ENCODE measurements around the gene MDM2.

MDM2 gene

DNA sequence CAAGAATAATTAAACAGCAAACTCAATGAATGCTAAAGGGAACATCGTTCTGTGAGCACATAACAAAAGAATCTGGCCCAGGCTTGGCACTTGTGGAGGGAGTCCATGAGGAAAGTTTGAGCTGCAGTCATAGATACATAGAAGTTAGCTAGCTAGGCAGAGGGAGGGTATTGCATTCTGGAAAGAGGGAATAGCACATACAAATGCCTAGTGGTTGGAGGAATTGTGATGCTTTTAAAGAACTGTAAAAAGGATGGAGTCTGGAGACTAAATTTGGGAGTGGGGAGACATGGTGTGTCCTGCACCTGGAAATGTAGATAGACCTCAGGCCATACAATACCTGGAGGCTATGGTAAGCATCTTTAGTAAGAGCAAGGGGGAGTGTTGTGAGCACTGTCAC lies 38.0 kb upstream of the MDM2 start:
- 89 to 100% methylated on average over 1 of the region's 1 CpG for WGBS, 2 experiments (ENCODE audit: insufficient coverage in 2 of 2)
- H3K9me3 ChIP-seq (ENCODE audit: control insufficient read depth, low read length): no peaks in the 10 kb centered on the region
- no peak overlapping the region for H3K4me3 ChIP-seq (ENCODE audit: extremely low read depth, insufficient read depth, low read length, poor library complexity, severe bottlenecking)

GRCh38 chr12:68771223-68771925 lies 36.6 kb upstream of the MDM2 start:
- H3K36me3 ChIP-seq (ENCODE audit: control insufficient read depth, insufficient read depth, low read length): peaks cover 7% of the 10 kb centered on the region
- H3K4me1 ChIP-seq (ENCODE audit: control insufficient read depth, insufficient read depth, low read length, poor library complexity, severe bottlenecking): no peaks in the 10 kb centered on the region
- H3K4me3 ChIP-seq (ENCODE audit: extremely low read depth, insufficient read depth, low read length, poor library complexity, severe bottlenecking): no peak overlapping the region
- H3K27ac ChIP-seq (ENCODE audit: low read depth, low read length, severe bottlenecking): no peak overlapping the region
- 89 to 96% methylated on average over 5 of the region's 5 CpGs for WGBS, 2 experiments (ENCODE audit: insufficient coverage in 2 of 2)
- no peaks in the 10 kb centered on the region for H3K9me3 ChIP-seq (ENCODE audit: control insufficient read depth, low read length)

More for the DNA sequence above, 38.0 kb upstream of the MDM2 start:
- H3K27ac ChIP-seq (ENCODE audit: low read depth, low read length, severe bottlenecking): no peak overlapping the region
- peaks cover 12% of the 10 kb centered on the region for H3K36me3 ChIP-seq (ENCODE audit: control insufficient read depth, insufficient read depth, low read length)
- no peaks in the 10 kb centered on the region for H3K4me1 ChIP-seq (ENCODE audit: control insufficient read depth, insufficient read depth, low read length, poor library complexity, severe bottlenecking)

DNA sequence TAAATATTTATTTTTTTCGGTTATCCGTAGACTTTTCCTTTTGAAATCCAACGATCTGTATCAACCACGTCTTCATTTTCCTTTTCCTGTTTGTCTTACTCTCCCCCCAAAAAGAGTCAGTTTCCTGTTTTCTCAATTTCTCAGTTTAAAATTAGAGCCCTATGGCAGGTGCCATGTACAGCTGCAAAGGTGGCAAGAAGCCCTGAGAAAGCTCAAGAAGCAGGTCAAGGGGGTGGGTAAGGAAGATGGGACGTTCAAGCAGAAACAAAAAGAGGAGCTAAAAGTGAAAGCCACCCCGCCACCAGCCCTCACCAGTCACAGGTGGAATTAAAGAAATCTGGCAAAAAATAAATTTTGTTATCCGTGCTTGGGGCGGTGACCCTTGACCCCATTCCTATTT lies 35.3 kb upstream of the MDM2 start:
- Histone ChIP-seq H3K27ac (ENCODE audit: low read depth, low read length, severe bottlenecking) (no peak overlapping the region), H3K9me3 (ENCODE audit: control insufficient read depth, low read length) (no peaks in the 10 kb centered on the region), H3K36me3 (ENCODE audit: control insufficient read depth, insufficient read depth, low read length) (peaks cover 7% of the 10 kb centered on the region), H3K4me1 (ENCODE audit: control insufficient read depth, insufficient read depth, low read length, poor library complexity, severe bottlenecking) (no peaks in the 10 kb centered on the region), H3K4me3 (ENCODE audit: extremely low read depth, insufficient read depth, low read length, poor library complexity, severe bottlenecking) (no peak overlapping the region)
- WGBS, 2 experiments (ENCODE audit: insufficient coverage in 2 of 2): 96 to 100% methylated on average over 6 to 7 of the region's 8 CpGs

- Histone ChIP-seq H3K9me3 (ENCODE audit: control insufficient read depth, low read length) (no peaks in the 10 kb centered on the region), H3K27ac (ENCODE audit: low read depth, low read length, severe bottlenecking) (no peak overlapping the region), H3K4me3 (ENCODE audit: extremely low read depth, insufficient read depth, low read length, poor library complexity, severe bottlenecking) (no peak overlapping the region), H3K36me3 (ENCODE audit: control insufficient read depth, insufficient read depth, low read length) (peaks cover 2% of the 10 kb centered on the region), H3K4me1 (ENCODE audit: control insufficient read depth, insufficient read depth, low read length, poor library complexity, severe bottlenecking) (no peaks in the 10 kb centered on the region)
- 90 to 93% methylated on average over 2 to 4 of the region's 5 CpGs for WGBS, 2 experiments (ENCODE audit: insufficient coverage in 2 of 2)
These were observed 34.4 kb upstream of the MDM2 start for GRCh38 chr12:68773582-68773981.

DNA sequence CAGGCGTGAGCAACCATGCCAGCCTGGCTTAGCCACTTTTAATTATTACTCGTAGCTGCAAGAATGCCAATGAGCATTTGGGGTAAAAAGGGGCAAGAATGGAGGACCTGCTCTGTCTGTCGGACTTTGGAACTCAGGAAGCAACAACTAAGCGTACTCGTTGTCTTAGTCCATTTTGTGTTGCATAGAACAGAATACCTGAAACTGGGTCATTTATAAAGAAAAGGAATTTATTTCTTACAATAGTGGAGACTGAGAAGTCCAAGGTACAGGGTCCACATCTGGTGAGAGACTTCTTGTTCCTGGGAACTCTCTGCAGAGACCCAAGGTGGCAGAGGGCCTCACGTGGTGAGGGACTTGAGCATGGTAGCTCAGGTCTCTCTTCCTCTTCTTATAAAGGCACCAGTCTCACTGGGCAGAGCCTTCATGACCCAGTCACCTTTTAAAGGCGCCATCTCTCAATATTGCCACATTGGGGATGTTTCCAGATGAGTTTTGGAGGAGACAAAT lies 32.8 kb upstream of the MDM2 start:
- Histone ChIP-seq H3K4me1 (ENCODE audit: control insufficient read depth, insufficient read depth, low read length, poor library complexity, severe bottlenecking) (no peaks in the 10 kb centered on the region), H3K36me3 (ENCODE audit: control insufficient read depth, insufficient read depth, low read length) (no peaks in the 10 kb centered on the region), H3K27ac (ENCODE audit: low read depth, low read length, severe bottlenecking) (no peak overlapping the region), H3K4me3 (ENCODE audit: extremely low read depth, insufficient read depth, low read length, poor library complexity, severe bottlenecking) (no peak overlapping the region), H3K9me3 (ENCODE audit: control insufficient read depth, low read length) (no peaks in the 10 kb centered on the region)
- WGBS, 2 experiments (ENCODE audit: insufficient coverage in 2 of 2): 92 to 100% methylated on average over 4 to 6 of the region's 7 CpGs

- no peak overlapping the region for H3K4me3 ChIP-seq (ENCODE audit: extremely low read depth, insufficient read depth, low read length, poor library complexity, severe bottlenecking)
- no peaks in the 10 kb centered on the region for H3K36me3 ChIP-seq (ENCODE audit: control insufficient read depth, insufficient read depth, low read length)
- 85 to 93% methylated on average over 3 of the region's 5 CpGs for WGBS, 2 experiments (ENCODE audit: insufficient coverage in 2 of 2)
- H3K27ac ChIP-seq (ENCODE audit: low read depth, low read length, severe bottlenecking): no peak overlapping the region
- no peaks in the 10 kb centered on the region for H3K9me3 ChIP-seq (ENCODE audit: control insufficient read depth, low read length)
- H3K4me1 ChIP-seq (ENCODE audit: control insufficient read depth, insufficient read depth, low read length, poor library complexity, severe bottlenecking): peaks cover 10% of the 10 kb centered on the region
These were observed 30.9 kb upstream of the MDM2 start for GRCh38 chr12:68776976-68777610.

- Histone ChIP-seq H3K36me3 (ENCODE audit: control insufficient read depth, insufficient read depth, low read length) (no peaks in the 10 kb centered on the region), H3K27ac (ENCODE audit: low read depth, low read length, severe bottlenecking) (no peak overlapping the region), H3K9me3 (ENCODE audit: control insufficient read depth, low read length) (no peaks in the 10 kb centered on the region), H3K4me3 (ENCODE audit: extremely low read depth, insufficient read depth, low read length, poor library complexity, severe bottlenecking) (no peak overlapping the region), H3K4me1 (ENCODE audit: control insufficient read depth, insufficient read depth, low read length, poor library complexity, severe bottlenecking) (peaks cover 22% of the 10 kb centered on the region)
These were observed 28.7 kb upstream of the MDM2 start for GRCh38 chr12:68779280-68779679.

DNA sequence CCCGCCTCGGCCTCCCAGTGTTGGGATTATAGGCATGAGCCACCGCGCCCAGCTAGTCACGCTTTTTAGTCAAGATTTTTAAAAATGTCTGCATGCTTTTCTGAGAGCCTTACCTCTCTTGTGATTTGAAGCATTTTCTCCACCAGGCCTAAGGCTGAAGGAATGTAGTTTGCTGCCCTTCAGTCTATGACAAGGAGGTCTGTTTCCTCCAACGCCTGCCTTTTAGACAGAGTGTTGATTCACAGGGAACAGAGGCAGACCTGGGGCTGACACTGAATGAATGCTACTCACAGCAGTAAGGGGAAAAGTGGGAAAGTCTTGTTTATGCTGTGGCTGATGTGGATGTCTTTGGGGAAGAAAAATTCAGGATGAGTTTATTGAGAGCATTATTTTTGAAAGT lies 27.2 kb upstream of the MDM2 start:
- H3K4me1 ChIP-seq (ENCODE audit: control insufficient read depth, insufficient read depth, low read length, poor library complexity, severe bottlenecking): peaks cover 23% of the 10 kb centered on the region
- no peaks in the 10 kb centered on the region for H3K9me3 ChIP-seq (ENCODE audit: control insufficient read depth, low read length)
- peak overlapping the region; percentile 81 for H3K27ac ChIP-seq (ENCODE audit: low read depth, low read length, severe bottlenecking)
- WGBS, 2 experiments (ENCODE audit: insufficient coverage in 2 of 2): 84 to 92% methylated on average over 5 to 6 of the region's 6 CpGs
- H3K36me3 ChIP-seq (ENCODE audit: control insufficient read depth, insufficient read depth, low read length): no peaks in the 10 kb centered on the region
- no peak overlapping the region for H3K4me3 ChIP-seq (ENCODE audit: extremely low read depth, insufficient read depth, low read length, poor library complexity, severe bottlenecking)

DNA sequence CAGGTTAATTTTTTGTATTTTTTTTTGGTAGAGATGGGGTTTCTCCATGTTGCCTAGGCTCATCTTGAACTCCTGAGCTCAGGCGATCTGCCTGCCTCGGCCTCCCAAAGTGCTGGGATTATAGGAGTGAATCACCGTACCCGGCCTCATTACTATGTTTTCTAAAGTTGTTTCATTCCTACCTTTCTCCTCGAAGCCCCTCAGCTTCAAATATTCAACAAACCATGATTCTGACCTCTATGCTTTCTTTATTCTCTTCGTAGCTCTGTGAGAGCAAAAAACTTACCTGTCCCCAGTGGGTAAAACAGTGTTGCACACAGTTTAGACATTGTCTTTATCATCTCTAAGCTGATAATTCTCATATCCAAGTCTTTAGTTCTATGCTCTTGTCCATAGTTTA lies 26.2 kb upstream of the MDM2 start:
- WGBS, 2 experiments (ENCODE audit: insufficient coverage in 2 of 2): 93 to 100% methylated on average over 4 to 6 of the region's 6 CpGs
- no peak overlapping the region for H3K4me3 ChIP-seq (ENCODE audit: extremely low read depth, insufficient read depth, low read length, poor library complexity, severe bottlenecking)

DNA sequence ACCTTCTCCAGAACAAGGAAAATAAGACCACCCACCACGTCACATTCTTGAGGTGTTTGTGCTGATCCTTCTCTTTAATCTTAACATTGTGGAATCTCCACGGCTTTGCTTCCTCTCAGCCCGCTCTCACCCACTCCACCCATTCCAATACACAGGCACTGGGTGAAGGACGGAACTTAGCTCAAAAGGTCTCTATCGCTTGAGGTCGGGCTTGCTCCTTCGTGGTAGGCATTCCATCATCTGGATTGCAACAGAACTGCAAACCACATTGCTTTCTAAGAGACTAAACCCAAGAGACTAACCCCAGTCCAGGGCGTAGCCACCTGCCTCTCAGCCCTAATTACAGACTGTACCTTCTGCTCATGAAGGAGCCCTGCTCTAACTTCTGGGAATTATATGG lies 24.0 kb upstream of the MDM2 start:
- Histone ChIP-seq H3K4me1 (ENCODE audit: control insufficient read depth, insufficient read depth, low read length, poor library complexity, severe bottlenecking) (peaks cover 37% of the 10 kb centered on the region), H3K36me3 (ENCODE audit: control insufficient read depth, insufficient read depth, low read length) (no peaks in the 10 kb centered on the region), H3K9me3 (ENCODE audit: control insufficient read depth, low read length) (no peaks in the 10 kb centered on the region), H3K27ac (ENCODE audit: low read depth, low read length, severe bottlenecking) (peak overlapping the region; percentile 63), H3K4me3 (ENCODE audit: extremely low read depth, insufficient read depth, low read length, poor library complexity, severe bottlenecking) (no peak overlapping the region)
- WGBS, 2 experiments (ENCODE audit: insufficient coverage in 2 of 2): 78 to 91% methylated on average over 5 to 8 of the region's 8 CpGs

More for the DNA sequence above, 26.2 kb upstream of the MDM2 start:
- H3K9me3 ChIP-seq (ENCODE audit: control insufficient read depth, low read length): no peaks in the 10 kb centered on the region
- H3K36me3 ChIP-seq (ENCODE audit: control insufficient read depth, insufficient read depth, low read length): no peaks in the 10 kb centered on the region
- peaks cover 25% of the 10 kb centered on the region for H3K4me1 ChIP-seq (ENCODE audit: control insufficient read depth, insufficient read depth, low read length, poor library complexity, severe bottlenecking)
- H3K27ac ChIP-seq (ENCODE audit: low read depth, low read length, severe bottlenecking): no peak overlapping the region

DNA sequence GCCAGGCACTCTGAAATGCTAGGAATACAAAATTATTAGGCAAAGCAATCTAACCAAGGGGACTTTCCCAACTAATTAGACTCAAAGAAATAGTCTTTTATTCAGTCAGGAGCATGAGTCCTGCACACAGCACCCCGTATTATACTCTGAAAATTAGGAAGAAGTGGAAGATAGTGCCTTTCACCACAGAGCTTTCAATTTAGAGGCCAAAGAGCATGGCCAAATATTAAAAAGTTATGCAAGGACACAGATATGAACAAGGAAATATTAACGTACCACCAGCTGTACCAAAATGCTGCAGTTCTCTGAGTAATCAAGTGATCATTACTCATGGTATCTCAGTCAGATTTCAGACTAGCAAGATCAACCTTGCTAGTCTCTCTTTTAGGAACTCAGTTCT lies 22.6 kb upstream of the MDM2 start:
- Histone ChIP-seq H3K4me1 (ENCODE audit: control insufficient read depth, insufficient read depth, low read length, poor library complexity, severe bottlenecking) (peaks cover 37% of the 10 kb centered on the region), H3K36me3 (ENCODE audit: control insufficient read depth, insufficient read depth, low read length) (no peaks in the 10 kb centered on the region), H3K4me3 (ENCODE audit: extremely low read depth, insufficient read depth, low read length, poor library complexity, severe bottlenecking) (no peak overlapping the region), H3K9me3 (ENCODE audit: control insufficient read depth, low read length) (no peaks in the 10 kb centered on the region), H3K27ac (ENCODE audit: low read depth, low read length, severe bottlenecking) (no peak overlapping the region)
- 100% methylated on average over 1 of the region's 2 CpGs for WGBS, 2 experiments (ENCODE audit: insufficient coverage in 2 of 2)
